Activated T-helper 1 cell treated with anti-CD3 and anti-CD28 coated beads, Interleukin-2, amount 50 U/mL, for 16 hours (primary cell): Measurements from ENCODE around the gene PCCA.
"Not testable (repeated sequence)": the region's sequence is repeated elsewhere in the genome, so short reads cannot be mapped to it uniquely, and the experiment has no call there.

Experiments
- DNase-seq, 2 donors: peaks; one replicate each; pipeline ENCODE4 v3.0.0-alpha.2; 2020; ENCODE audit warnings: low read depth in 1 of 2, low spot score in 1 of 2

Gene PCCA

DNA sequence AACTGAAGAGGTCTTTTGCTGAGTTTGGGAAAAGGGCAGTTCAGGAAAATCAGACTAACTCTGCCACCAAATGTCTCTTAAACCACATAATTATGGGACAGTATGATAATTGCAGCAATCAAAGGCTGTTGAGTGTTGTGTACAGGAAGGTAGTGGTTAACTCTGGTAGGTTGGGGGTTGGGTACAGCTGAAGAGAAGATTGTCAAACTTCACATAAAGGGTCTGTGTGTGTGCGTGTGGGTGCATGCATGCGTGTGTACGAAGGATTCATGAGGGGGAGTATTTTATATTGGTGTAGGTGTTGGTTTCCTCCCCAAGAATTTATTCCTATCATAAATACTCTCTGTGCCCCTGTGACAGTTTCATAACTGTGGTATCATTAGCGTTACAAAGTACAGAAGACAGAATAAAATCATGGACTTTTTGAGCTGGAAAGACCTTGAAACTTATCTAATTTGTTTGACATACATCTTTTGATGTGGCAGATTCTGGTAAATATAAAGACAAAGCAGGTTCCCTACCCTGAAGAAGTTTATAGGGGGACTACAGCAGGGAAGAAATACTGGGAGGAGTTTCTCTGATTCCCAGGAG, 94.1 kb downstream of the PCCA start:
- no peak for DNase-seq

- no peak for DNase-seq
Measured at GRCh38 chr13:100184095-100184494, 95.2 kb downstream of the PCCA start.

GRCh38 chr13:100195568-100195967, 106.7 kb downstream of the PCCA start:
- DNase-seq = no peak

DNA sequence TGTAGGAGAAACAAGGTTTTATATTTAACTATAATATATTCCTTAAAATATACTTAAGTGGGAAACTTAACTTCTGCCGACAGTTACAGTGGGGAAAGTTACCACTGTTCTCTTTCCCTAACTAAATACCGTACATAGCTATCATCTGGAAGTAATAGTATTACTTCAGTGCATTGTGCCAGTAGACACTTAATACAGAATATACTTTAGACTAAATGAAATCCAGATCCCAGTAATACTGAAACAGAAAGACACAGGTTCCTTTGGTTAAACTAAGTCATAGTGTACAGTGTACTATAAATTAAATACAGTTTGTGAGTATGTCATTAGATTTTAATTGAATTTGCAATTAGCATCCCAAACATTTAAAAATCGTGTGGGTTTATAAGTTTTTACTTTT, 107.5 kb downstream of the PCCA start:
- DNase-seq = no peak

DNA sequence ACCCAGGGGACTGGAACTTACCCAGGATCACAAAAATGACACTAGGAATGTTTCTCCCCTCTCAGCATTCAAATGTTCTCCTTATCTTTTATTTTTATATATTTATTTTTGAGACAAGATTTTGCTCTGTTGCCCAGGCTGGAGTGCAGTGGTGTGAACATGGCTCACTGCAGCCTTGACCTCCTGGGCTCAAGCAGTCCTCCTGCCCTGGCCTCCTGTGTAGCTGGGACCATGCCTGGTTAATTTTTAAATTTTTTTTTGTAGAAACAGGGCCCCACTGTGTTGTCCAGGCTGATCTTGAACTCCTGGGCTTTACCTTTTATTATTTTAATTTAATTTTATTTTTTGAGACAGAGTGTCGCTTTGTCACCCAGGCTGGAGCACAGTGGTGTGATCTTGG, 108.2 kb downstream of the PCCA start:
- DNase-seq = no peak

GRCh38 chr13:100197591-100198365, 108.9 kb downstream of the PCCA start:
- DNase-seq = no peak

GRCh38 chr13:100203696-100204367, 114.9 kb downstream of the PCCA start:
- DNase-seq = no peak

DNA sequence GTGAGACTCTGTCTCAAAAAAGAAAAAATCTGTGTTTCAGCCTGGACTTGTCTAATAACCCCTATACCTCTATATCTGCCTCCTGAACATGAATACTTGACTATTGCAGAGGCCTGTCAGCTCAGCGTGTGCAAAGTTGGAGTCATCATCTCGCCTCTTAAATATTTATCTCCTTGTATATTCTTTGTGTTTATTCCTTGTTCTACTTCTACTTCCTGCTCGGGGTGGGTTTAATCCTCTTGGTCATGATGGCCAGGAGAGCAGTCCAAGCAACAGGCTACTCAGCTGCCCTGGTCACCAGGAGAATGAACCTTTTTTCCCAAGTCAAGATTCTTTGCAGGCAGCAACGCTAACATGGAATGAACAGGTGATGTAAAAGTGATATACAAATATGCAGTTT, 119.1 kb downstream of the PCCA start:
- no peak for DNase-seq

GRCh38 chr13:100208626-100209025, 119.7 kb downstream of the PCCA start:
- DNase-seq = no peak

DNA sequence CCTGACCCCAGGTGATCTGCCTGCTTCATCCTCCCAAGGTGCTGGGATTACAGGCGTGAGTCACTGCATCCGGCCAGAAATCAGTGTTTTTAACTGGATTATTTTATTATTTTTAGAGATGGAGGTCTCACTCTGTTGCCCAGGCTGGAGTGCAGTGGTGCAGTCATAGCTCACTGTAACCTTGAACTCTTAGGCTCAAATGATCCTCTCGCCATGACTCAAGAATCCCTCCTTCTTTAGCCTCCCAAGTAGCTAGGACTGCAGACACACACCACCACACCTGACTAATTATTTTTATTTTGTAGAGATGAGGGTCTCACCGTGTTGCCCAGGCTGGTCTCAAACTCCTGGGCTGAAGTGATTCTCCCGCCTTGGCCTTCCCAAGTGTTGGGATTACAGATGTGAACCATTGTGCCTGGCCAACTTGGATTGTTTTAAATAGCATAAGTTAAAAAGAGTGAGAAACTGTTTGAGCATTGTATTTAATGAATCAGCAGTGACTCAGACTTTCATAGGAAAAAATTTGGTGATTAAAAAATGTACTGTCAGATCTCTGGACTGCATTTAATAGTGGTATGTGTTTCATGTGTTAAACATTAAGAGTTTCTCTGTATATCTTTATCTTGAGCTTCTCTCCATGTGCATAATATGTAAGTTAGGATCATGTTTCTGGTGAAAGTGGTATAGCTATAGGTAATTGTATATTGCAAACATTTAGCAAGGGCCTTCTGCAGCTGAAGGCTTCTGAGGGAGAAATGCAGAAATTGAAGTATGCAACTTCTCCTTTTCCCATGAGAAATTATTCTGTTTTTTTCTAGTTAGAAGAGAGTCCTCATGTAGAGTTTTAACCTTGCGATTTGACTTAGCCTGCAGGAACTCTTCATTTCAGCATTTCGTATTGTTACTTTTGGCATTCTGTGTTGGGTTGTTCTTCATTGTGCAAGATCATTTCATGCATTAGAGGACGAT, 121.2 kb downstream of the PCCA start:
- no peak for DNase-seq

GRCh38 chr13:100211016-100211710, 122.3 kb downstream of the PCCA start:
- DNase-seq = no peak

- DNase-seq = no peak
Measured at GRCh38 chr13:100212904-100213553, 124.1 kb downstream of the PCCA start.

GRCh38 chr13:100213576-100213975, 124.7 kb downstream of the PCCA start:
- no peak for DNase-seq

GRCh38 chr13:100214886-100215285, 126.0 kb downstream of the PCCA start:
- no peak for DNase-seq

DNA sequence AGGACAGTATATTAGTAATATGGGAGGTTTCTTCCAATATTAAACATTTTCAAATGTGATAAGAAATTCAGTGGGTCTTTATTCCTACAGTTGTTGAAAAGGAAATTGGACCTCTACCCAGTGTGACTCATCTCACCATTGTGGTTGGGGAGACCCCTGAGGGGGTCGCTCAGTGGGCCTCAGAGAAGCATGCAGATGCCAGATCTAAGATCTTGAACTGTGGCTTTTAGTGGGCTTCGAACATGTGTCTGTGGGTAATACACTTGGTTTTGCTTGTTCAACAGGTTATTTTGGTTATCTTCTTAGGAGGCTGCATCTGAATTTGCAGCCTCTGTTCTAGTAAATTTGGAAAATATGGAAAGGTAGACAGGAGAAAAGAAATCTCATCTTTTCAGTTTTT, 132.3 kb downstream of the PCCA start:
- DNase-seq = no peak

DNA sequence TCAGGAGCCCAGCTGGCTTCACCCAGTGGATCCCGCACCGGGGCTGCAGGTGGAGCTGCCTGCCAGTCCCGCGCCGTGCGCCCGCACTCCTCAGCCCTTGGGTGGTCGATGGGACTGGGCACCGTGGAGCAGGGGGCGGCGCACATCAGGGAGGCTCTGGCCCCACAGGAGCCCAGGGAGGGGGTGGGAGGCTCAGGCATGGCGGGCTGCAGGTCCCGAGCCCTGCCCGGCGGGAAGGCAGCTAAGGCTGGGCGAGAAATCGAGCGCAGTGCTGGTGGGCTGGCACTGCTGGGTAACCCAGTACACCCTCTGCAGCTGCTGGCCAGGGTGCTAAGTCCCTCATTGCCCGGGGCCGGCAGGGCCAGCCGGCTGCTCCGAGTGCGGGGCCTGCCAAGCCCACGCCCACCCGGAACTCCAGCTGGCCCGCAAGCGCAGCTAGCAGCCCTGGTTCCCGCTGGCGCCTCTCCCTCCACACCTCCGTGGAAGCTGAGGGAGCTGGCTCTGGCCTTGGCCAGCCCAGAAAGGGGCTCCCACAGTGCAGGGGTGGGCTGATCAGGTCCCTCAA, 135.2 kb downstream of the PCCA start:
- DNase-seq = not testable (repeated sequence)

DNA sequence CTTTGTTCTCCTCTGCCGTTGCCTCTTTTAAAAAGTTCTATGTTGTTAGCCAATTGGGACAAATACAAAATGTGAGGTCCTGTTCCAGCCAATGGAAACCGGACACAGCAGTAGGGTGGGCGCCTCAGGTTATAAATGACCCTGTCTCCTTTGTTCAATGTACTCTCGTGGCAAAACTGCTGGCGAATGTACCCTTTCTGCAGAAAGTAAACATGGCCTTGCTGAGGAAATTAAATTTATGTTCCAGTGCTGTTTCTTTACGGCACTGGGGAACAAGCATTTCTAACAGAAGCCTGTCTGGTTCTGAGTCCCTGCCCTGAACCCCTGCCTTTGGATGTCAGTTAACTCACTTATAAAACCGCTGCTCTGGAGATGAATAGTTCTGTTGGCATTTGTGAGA, 140.7 kb downstream of the PCCA start:
- no peak for DNase-seq

DNA sequence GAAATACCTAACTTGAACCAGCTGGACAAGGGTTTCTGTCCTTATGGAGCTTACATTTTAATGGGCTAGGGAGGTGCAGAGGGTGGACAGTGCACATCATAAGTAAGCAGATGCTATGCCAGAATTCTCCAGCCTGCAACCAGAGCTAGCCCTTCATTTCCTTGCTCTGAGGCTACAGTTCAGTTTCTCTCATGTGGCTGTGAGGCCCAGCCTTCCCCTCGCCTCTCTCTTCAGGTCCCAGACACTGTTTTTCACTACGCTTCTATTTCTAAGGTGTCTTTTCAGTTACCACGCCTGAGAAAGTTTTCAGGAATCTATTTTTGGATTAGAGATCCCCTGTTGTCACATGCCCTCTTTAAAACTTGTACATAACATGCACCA, 141.9 kb downstream of the PCCA start:
- no peak for DNase-seq

DNA sequence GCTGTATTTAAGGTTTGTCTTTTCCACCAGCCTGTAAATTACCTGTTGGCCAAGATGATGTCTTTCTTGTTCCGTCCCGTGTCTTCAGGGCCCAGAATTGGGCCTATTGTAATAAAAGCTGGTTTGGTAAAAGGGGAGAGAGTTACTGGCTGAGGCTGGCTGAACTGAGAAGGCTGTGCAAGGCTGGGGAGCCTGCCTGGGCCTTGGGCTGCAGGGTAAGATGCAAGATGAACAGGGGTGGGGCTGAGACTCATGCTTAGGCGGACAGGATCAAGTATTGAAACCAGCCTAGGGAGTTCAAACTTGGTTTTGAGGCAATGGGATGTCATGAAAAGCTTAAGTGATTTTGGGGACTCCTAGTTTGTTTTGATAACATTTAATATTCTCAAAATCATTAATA, 142.3 kb downstream of the PCCA start:
- DNase-seq = no peak

DNA sequence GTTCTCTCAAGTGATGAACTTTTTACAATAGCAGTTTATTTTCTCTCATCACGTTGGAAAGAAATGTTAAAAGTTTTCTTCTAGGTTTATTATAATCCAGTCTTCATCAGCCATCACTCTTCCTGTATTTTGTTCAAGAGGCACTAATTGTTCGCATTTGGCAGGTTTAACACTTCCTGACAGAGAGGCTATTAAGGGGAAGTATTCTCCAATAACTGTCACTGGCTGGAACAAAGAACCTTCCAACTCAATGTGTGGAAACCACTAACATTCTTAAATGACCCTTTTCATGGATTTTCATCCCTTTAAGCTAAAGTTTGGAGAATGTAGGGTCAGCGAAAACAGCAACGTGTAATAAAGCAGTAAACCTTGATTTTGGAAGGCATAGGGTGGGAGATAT, 145.1 kb downstream of the PCCA start:
- no peak for DNase-seq
